ENCODE results near the gene SECISBP2. TPM values are rescaled to one million over a fixed set of nuclear protein-coding genes. Genes with fewer than 3 reads are reported as not detected.

The SECISBP2 gene
- total and polyA plus RNA-seq, 4 donors: 51.3 to 56.6 (median 54.6) TPM

DNA sequence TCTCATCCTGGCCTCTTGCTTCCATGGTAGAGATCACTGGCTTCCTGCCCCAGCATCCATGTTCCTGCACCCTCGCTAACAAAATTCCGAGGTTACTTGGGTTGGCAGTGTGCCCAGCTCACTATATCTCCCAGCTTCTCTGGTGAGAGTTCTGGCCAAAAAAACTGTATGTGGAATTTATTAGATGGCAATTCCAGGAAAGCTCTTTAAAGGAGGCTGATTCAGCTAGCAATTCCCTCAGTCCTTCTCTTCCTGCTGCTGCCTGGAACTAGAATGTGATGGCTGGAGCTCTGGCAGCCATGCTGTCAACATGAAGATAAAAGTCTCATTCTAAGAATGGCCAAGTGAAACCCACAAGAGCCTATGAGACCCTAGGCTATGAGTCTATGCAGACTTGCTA lies 88.8 kb downstream of the SECISBP2 start:
- H3K9me3 ChIP-seq (ENCODE audit: control insufficient read depth, insufficient read depth, low read length): no peaks in the 10 kb centered on the region
- peaks cover 14% of the 10 kb centered on the region for H3K4me1 ChIP-seq (ENCODE audit: control insufficient read depth, insufficient read depth, low read length)
- no peak overlapping the region for H3K4me3 ChIP-seq (ENCODE audit: low read depth, low read length)
- DNase-seq (ENCODE audit: low read depth in 4 of 6, low spot score in 6 of 6): no peak
- no peak overlapping the region for H3K27ac ChIP-seq (ENCODE audit: low read depth, low read length)
- peaks cover 29% of the 10 kb centered on the region for H3K36me3 ChIP-seq (ENCODE audit: control insufficient read depth, insufficient read depth, low read length)
- no CpG with 5 or more reads among the region's 2 CpGs for WGBS (ENCODE audit: insufficient coverage)
- H3K27me3 ChIP-seq (ENCODE audit: control insufficient read depth, insufficient read depth, low read length): no peaks in the 10 kb centered on the region

- H3K4me1 ChIP-seq (ENCODE audit: control insufficient read depth, insufficient read depth, low read length): peaks cover 23% of the 10 kb centered on the region
- no peak overlapping the region for H3K4me3 ChIP-seq (ENCODE audit: low read depth, low read length)
- no peak overlapping the region for H3K27ac ChIP-seq (ENCODE audit: low read depth, low read length)
- H3K9me3 ChIP-seq (ENCODE audit: control insufficient read depth, insufficient read depth, low read length): no peaks in the 10 kb centered on the region
- peak in 2 of 6 donors; percentile 26 to 33 for DNase-seq (ENCODE audit: low read depth in 4 of 6, low spot score in 6 of 6)
- WGBS (ENCODE audit: insufficient coverage): 64% methylated on average over 7 of the region's 12 CpGs
- H3K27me3 ChIP-seq (ENCODE audit: control insufficient read depth, insufficient read depth, low read length): no peaks in the 10 kb centered on the region
- H3K36me3 ChIP-seq (ENCODE audit: control insufficient read depth, insufficient read depth, low read length): peaks cover 18% of the 10 kb centered on the region
Measured at GRCh38 chr9:89408628-89409101, 90.4 kb downstream of the SECISBP2 start.

Small RNA genes lying within 50 kb of the gene (small RNA-seq; reads per million reads assigned to genes)
- gene MIR3153 (ENCODE audit: low replicate concordance): not detected

Other genes starting within 250 kb of the SECISBP2 start
- 10 to 100 TPM; 15.5 to 29.8 TPM for gene SHC3, start 139.7 kb upstream of the SECISBP2 start, total RNA-seq
- gene SHC3, start 139.7 kb upstream of the SECISBP2 start, polyA plus RNA-seq (ENCODE audit: insufficient read length in 2 of 2): 10 to 100 TPM; 30.4 to 50.3 TPM
- gene CKS2, start 7.3 kb upstream of the SECISBP2 start, total RNA-seq: 10 to 100 TPM; 37.1 to 43.4 TPM
- 10 to 100 TPM; 46.2 to 47.7 TPM for gene CKS2, start 7.3 kb upstream of the SECISBP2 start, polyA plus RNA-seq (ENCODE audit: insufficient read length in 2 of 2)
- gene SEMA4D, start 179.6 kb downstream of the SECISBP2 start, total RNA-seq: 10 to 100 TPM; 30.9 to 68.7 TPM
- 100 to 1,000 TPM; 109 to 124 TPM for gene SEMA4D, start 179.6 kb downstream of the SECISBP2 start, polyA plus RNA-seq (ENCODE audit: insufficient read length in 2 of 2)